Measurements from ENCODE around the gene GPATCH8. TPM values are rescaled to one million over a fixed set of nuclear protein-coding genes. Genes with fewer than 3 reads are reported as not detected.

GPATCH8 gene
- total and polyA plus RNA-seq, 2 experiments from 2014 or later = 34.7 to 38.7 TPM

GRCh38 chr17:44358066-44358465 lies 145.1 kb downstream of the GPATCH8 start:
- DNase-seq (ENCODE audit: low read depth in 1 of 2, low spot score in 1 of 2) = no peak
- H3K4me1 ChIP-seq (ENCODE audit: low read depth) = peaks cover 30% of the 10 kb centered on the region
- TF ChIP-seq, protein P1, sequence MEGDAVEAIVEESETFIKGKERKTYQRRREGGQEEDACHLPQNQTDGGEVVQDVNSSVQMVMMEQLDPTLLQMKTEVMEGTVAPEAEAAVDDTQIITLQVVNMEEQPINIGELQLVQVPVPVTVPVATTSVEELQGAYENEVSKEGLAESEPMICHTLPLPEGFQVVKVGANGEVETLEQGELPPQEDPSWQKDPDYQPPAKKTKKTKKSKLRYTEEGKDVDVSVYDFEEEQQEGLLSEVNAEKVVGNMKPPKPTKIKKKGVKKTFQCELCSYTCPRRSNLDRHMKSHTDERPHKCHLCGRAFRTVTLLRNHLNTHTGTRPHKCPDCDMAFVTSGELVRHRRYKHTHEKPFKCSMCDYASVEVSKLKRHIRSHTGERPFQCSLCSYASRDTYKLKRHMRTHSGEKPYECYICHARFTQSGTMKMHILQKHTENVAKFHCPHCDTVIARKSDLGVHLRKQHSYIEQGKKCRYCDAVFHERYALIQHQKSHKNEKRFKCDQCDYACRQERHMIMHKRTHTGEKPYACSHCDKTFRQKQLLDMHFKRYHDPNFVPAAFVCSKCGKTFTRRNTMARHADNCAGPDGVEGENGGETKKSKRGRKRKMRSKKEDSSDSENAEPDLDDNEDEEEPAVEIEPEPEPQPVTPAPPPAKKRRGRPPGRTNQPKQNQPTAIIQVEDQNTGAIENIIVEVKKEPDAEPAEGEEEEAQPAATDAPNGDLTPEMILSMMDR (IDR thresholded peaks at IDR 0.05; ENCODE audit: low read depth, low read length) = no peak
- no peaks in the 10 kb centered on the region for H3K9me3 ChIP-seq (ENCODE audit: low read depth)
- H3K4me3 ChIP-seq = no peak overlapping the region
- H3K27ac ChIP-seq = no peak overlapping the region
- no peaks in the 10 kb centered on the region for H3K36me3 ChIP-seq
- no peaks in the 10 kb centered on the region for H3K27me3 ChIP-seq

DNA sequence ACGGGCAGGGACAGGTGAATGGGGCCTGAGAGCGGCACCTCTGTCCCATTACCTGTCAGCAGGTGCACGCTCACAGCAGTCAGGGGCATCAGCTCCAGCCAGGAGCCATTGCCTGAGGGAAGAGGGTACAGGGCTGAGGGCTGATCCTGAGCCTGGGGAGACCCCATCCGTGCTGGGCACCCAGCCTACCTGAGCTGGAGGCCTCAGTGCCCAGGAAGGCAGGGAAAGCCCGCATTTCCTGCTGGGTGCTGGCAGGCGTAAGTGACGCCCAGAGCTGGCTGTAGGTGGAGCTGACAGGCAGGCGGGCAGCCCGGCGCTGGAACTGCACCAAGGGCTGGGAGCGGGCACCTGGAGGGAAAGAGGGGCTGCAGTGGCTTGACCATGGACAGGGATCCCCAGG lies 147.0 kb downstream of the GPATCH8 start:
- Histone ChIP-seq H3K4me1 (ENCODE audit: low read depth) (peaks cover 14% of the 10 kb centered on the region), H3K27me3 (no peaks in the 10 kb centered on the region), H3K27ac (no peak overlapping the region), H3K36me3 (no peaks in the 10 kb centered on the region), H3K9me3 (ENCODE audit: low read depth) (no peaks in the 10 kb centered on the region), H3K4me3 (no peak overlapping the region)
- TF ChIP-seq, protein P1 (IDR thresholded peaks at IDR 0.05; ENCODE audit: low read depth, low read length) = no peak
- DNase-seq (ENCODE audit: low read depth in 1 of 2, low spot score in 1 of 2) = no peak

DNA sequence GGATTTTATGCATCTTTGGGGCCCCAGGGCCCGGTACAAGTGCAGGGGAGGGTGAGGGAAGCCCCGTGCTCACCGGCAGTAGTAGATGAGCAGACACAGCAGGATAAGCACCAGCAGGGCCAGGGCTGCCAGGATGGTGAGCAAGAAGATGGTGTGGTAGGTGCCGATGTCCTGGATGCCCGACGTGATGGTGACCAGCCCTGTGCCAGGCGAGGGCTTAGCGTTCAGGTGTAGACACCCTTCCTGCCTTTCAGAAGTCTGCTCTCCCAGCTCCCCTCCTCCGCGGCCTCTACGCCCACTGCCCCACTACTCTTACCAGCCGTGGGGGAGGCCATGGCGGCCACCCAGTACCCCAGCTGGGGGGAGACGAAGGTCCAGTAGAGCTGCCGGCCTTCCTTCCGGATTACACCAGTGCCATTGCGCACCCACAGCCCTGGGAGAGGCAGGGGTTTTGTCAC lies 147.5 kb downstream of the GPATCH8 start:
- Histone ChIP-seq H3K27ac (no peak overlapping the region), H3K36me3 (no peaks in the 10 kb centered on the region), H3K9me3 (ENCODE audit: low read depth) (no peaks in the 10 kb centered on the region), H3K4me1 (ENCODE audit: low read depth) (peaks cover 9% of the 10 kb centered on the region), H3K4me3 (no peak overlapping the region), H3K27me3 (no peaks in the 10 kb centered on the region)
- no peak for DNase-seq (ENCODE audit: low read depth in 1 of 2, low spot score in 1 of 2)
- TF ChIP-seq, protein P1 (IDR thresholded peaks at IDR 0.05; ENCODE audit: low read depth, low read length) = no peak

- peak; percentile 37 to 79 for DNase-seq (ENCODE audit: low read depth in 1 of 2, low spot score in 1 of 2)
- no peaks in the 10 kb centered on the region for H3K9me3 ChIP-seq (ENCODE audit: low read depth)
- H3K27me3 ChIP-seq = no peaks in the 10 kb centered on the region
- TF ChIP-seq, protein P1 (IDR thresholded peaks at IDR 0.05; ENCODE audit: low read depth, low read length) = peak; percentile 27
- H3K27ac ChIP-seq = no peak overlapping the region
- H3K4me1 ChIP-seq (ENCODE audit: low read depth) = peaks cover 3% of the 10 kb centered on the region
- no peak overlapping the region for H3K4me3 ChIP-seq
- H3K36me3 ChIP-seq = no peaks in the 10 kb centered on the region
Observed at GRCh38 chr17:44354582-44355561, 148.3 kb downstream of the GPATCH8 start.

DNA sequence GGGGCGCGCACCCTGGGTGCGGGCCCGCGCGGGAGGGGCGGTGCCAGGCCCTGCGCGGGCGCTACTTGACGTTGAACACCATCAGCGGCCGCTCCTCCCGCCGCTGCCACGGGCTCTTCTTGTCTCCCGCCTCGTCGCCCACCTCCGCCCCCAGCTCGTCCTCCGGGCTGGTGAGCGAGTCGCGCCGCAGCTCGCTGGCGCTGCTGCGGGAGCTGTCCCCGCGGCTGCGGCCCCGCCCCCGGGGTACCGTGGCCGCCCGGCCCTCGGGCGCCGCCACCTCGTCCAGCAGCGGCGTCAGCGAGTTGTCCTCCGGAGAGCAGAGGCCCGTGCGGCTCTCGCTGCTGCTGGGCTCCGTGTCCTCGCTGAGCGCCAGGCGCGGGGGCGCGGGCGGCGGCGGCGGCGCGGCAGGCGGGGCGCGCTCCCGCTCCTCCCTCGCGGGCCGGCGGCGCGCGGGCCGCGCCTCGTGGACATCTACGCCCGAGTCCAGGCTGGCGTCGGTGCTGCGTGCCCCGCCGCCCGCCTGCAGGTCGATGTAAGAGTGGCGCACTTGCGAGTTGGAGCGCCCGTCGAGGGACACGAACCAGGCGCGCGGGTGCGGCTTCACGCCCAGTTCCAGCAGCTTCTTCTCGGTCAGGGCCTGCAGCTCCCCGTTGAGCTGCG lies 149.4 kb downstream of the GPATCH8 start:
- TF ChIP-seq, protein P1 (IDR thresholded peaks at IDR 0.05; ENCODE audit: low read depth, low read length) = no peak
- no peaks in the 10 kb centered on the region for H3K4me1 ChIP-seq (ENCODE audit: low read depth)
- peak; percentile 26 to 64 for DNase-seq (ENCODE audit: low read depth in 1 of 2, low spot score in 1 of 2)
- no peaks in the 10 kb centered on the region for H3K36me3 ChIP-seq
- peak overlapping the region; percentile 21 for H3K4me3 ChIP-seq
- no peaks in the 10 kb centered on the region for H3K27me3 ChIP-seq
- H3K9me3 ChIP-seq (ENCODE audit: low read depth) = no peaks in the 10 kb centered on the region
- no peak overlapping the region for H3K27ac ChIP-seq

All from cardiac muscle cell (in vitro differentiated cells and primary cell).